ENCODE measurements around the gene KRTAP9-3. TPM values are rescaled to one million over a fixed set of nuclear protein-coding genes. Genes with fewer than 3 reads are reported as not detected.

The KRTAP9-3 gene
- total RNA-seq, 3 donors from 2014 or later (not counting 1 experiment from before 2014, with no cell fraction given): not detected

DNA sequence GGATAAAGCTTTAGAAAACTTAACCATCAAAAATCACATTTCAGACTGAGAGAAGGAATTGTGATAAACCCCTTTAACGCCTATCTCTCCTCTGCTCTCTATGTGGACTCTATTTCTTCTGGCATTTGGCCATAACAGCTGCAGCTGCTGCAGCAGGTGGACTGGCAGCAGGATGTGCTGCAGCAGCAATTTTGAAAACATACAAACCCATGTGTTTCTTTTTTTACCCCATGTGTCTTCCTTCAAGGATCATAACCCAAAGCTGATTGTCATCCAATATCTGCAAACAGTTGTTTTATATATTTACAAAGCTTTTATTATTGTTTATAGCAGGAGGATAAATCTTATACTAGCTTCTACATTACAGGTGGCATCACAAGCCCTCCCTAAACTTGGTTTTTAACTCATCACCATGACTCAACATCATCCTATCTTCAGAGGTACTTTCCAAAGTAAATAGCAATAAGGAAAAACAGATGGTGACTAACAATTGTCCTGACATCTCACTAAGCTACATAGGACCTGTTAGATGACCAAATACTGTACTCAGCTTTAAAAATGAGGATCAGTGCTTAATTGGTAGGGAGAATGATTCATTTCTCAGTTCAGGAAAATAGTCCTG, 20.3 kb upstream of the KRTAP9-3 start:
- Mint-ChIP-seq H3K27me3 (ENCODE audit: low read depth in 2 of 2) (peaks cover 28 to 50% of the 10 kb centered on the region in 2 donors), H3K27ac (no peak overlapping the region), H3K9me3 (no peaks in the 10 kb centered on the region), H3K4me1 (no peaks in the 10 kb centered on the region), H3K4me3 (no peak overlapping the region), H3K36me3 (peaks cover 5% of the 10 kb centered on the region)
- DNase-seq: peak in 1 of 2 donors; percentile 14
- H3K27ac ChIP-seq (ENCODE audit: low read length): no peak overlapping the region
- TF ChIP-seq, protein P1, sequence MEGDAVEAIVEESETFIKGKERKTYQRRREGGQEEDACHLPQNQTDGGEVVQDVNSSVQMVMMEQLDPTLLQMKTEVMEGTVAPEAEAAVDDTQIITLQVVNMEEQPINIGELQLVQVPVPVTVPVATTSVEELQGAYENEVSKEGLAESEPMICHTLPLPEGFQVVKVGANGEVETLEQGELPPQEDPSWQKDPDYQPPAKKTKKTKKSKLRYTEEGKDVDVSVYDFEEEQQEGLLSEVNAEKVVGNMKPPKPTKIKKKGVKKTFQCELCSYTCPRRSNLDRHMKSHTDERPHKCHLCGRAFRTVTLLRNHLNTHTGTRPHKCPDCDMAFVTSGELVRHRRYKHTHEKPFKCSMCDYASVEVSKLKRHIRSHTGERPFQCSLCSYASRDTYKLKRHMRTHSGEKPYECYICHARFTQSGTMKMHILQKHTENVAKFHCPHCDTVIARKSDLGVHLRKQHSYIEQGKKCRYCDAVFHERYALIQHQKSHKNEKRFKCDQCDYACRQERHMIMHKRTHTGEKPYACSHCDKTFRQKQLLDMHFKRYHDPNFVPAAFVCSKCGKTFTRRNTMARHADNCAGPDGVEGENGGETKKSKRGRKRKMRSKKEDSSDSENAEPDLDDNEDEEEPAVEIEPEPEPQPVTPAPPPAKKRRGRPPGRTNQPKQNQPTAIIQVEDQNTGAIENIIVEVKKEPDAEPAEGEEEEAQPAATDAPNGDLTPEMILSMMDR (IDR thresholded peaks at IDR 0.05): no peak
- no peak for ATAC-seq
- no peaks in the 10 kb centered on the region for H3K9me3 ChIP-seq (ENCODE audit: control insufficient read depth, insufficient read depth, low read length)
- no peaks in the 10 kb centered on the region for H3K4me1 ChIP-seq (ENCODE audit: control insufficient read depth, insufficient read depth, low read length)
- no peaks in the 10 kb centered on the region for H3K36me3 ChIP-seq (ENCODE audit: control insufficient read depth, insufficient read depth, low read length)
- no peak overlapping the region for H3K4me3 ChIP-seq (ENCODE audit: low read length)
- 67% methylated on average over 1 of the region's 1 CpG for WGBS (ENCODE audit: insufficient coverage)
- H3K27me3 ChIP-seq (ENCODE audit: control insufficient read depth, insufficient read depth, low read length): peaks cover 6% of the 10 kb centered on the region
- intact Hi-C loops (cut with micrococcal nuclease): no loop called here

DNA sequence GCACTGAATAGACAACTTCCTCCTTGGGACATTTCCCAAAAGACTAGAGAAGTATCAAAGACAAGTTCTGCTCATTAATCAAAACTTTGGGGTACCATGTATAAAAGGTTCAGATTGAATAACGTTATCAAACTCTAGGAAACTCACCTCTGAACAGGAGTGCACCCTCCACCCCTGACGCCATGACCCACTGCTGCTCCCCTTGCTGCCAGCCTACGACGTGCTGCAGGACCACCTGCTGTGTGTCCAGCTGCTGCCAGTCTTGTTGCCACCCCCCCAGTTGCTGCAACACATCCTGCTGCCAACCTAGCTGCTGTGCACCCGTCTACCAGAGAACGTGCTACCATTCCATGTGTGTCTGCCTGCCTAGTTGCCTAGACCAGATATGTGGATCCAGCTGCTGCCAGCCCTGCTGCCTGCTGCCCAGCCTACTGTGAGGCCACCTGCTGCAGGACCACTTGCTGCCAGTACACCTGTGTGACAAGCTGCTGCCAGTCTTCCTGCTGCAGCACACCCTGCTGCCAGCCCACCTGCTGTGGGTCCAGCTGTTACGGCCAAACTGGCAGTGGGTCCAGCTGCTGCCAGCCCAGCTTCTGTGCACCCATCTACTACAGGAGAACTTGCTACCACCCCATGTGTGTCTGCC, 19.6 kb upstream of the KRTAP9-3 start:
- Mint-ChIP-seq H3K27me3 (ENCODE audit: low read depth in 2 of 2) (peaks cover 27 to 52% of the 10 kb centered on the region in 2 donors), H3K27ac (no peak overlapping the region), H3K4me1 (no peaks in the 10 kb centered on the region), H3K36me3 (peaks cover 5% of the 10 kb centered on the region), H3K9me3 (no peaks in the 10 kb centered on the region), H3K4me3 (no peak overlapping the region)
- 83% methylated on average over 7 of the region's 7 CpGs for WGBS (ENCODE audit: insufficient coverage)
- no peaks in the 10 kb centered on the region for H3K4me1 ChIP-seq (ENCODE audit: control insufficient read depth, insufficient read depth, low read length)
- ATAC-seq (no peak), DNase-seq (no peak)
- peaks cover 6% of the 10 kb centered on the region for H3K27me3 ChIP-seq (ENCODE audit: control insufficient read depth, insufficient read depth, low read length)
- intact Hi-C loops (cut with micrococcal nuclease): no loop called here
- TF ChIP-seq, protein P1 (IDR thresholded peaks at IDR 0.05): no peak
- H3K27ac ChIP-seq (ENCODE audit: low read length): no peak overlapping the region
- H3K36me3 ChIP-seq (ENCODE audit: control insufficient read depth, insufficient read depth, low read length): no peaks in the 10 kb centered on the region
- H3K4me3 ChIP-seq (ENCODE audit: low read length): no peak overlapping the region
- H3K9me3 ChIP-seq (ENCODE audit: control insufficient read depth, insufficient read depth, low read length): no peaks in the 10 kb centered on the region

GRCh38 chr17:41215681-41216080, 16.6 kb upstream of the KRTAP9-3 start:
- TF ChIP-seq, protein P1 (IDR thresholded peaks at IDR 0.05): no peak
- no peak for ATAC-seq
- peaks cover 2% of the 10 kb centered on the region for H3K27me3 ChIP-seq (ENCODE audit: control insufficient read depth, insufficient read depth, low read length)
- Mint-ChIP-seq H3K9me3 (peaks cover 0 to 2% of the 10 kb centered on the region in 2 donors), H3K4me1 (no peaks in the 10 kb centered on the region), H3K27ac (no peak overlapping the region), H3K27me3 (ENCODE audit: low read depth in 2 of 2) (peaks cover 15 to 31% of the 10 kb centered on the region in 2 donors), H3K36me3 (no peaks in the 10 kb centered on the region), H3K4me3 (no peak overlapping the region)
- intact Hi-C loops (cut with micrococcal nuclease): no loop called here
- no peaks in the 10 kb centered on the region for H3K9me3 ChIP-seq (ENCODE audit: control insufficient read depth, insufficient read depth, low read length)
- no peak for DNase-seq
- H3K36me3 ChIP-seq (ENCODE audit: control insufficient read depth, insufficient read depth, low read length): no peaks in the 10 kb centered on the region
- no peak overlapping the region for H3K27ac ChIP-seq (ENCODE audit: low read length)
- no peaks in the 10 kb centered on the region for H3K4me1 ChIP-seq (ENCODE audit: control insufficient read depth, insufficient read depth, low read length)
- WGBS (ENCODE audit: insufficient coverage): 80% methylated on average over 1 of the region's 1 CpG
- no peak overlapping the region for H3K4me3 ChIP-seq (ENCODE audit: low read length)

Measured in natural killer cell (primary cell).